Astrocyte (in vitro differentiated cells and primary cell): ENCODE measurements around the gene CBFA2T2. TPM values are rescaled to one million over a fixed set of nuclear protein-coding genes. Genes with fewer than 3 reads are reported as not detected.

ENCODE experiments used
- DNase-seq: peaks from one replicate; pipeline ENCODE4 v3.0.0-alpha.2; 2010; ENCODE audit warnings: low read depth
- FAIRE-seq: peaks from 2 replicates; lab custom pipeline; 2011; peaks lifted over from hg19 to GRCh38; lab: Jason Lieb, UNC
- H2AFZ ChIP-seq: 2 replicates; pipeline ENCODE4 v1.6.0; 2012; ENCODE audit warnings: low read depth, low read length, inconsistent platforms
- H3K27ac ChIP-seq: 2 replicates; pipeline ENCODE4 v1.5.1; 2011; ENCODE audit warnings: low read depth, low read length, inconsistent platforms
- H3K27me3 ChIP-seq: 2 replicates; pipeline ENCODE4 v1.6.0; 2011; ENCODE audit warnings: low read length, inconsistent platforms; ENCODE audit not compliant: insufficient read depth
- H3K36me3 ChIP-seq: 2 replicates; pipeline ENCODE4 v1.5.1; 2011; ENCODE audit warnings: low read length, inconsistent platforms; ENCODE audit not compliant: insufficient read depth
- H3K4me1 ChIP-seq: 2 replicates; pipeline ENCODE4 v1.5.1; 2011; ENCODE audit warnings: low read length, inconsistent platforms; ENCODE audit not compliant: insufficient read depth
- H3K4me2 ChIP-seq: 2 replicates; pipeline ENCODE4 v1.6.0; 2012; ENCODE audit warnings: low read length, inconsistent platforms
- H3K4me3 ChIP-seq: 2 replicates; pipeline ENCODE4 v1.5.1; 2011; ENCODE audit warnings: low read depth, mild to moderate bottlenecking, low read length, inconsistent platforms; ENCODE audit not compliant: insufficient read depth
- H3K79me2 ChIP-seq: 2 replicates; pipeline ENCODE4 v1.6.0; 2012; ENCODE audit warnings: mild to moderate bottlenecking, low read length, inconsistent platforms; ENCODE audit not compliant: insufficient read depth
- H3K9ac ChIP-seq: 2 replicates; pipeline ENCODE4 v1.6.0; 2012; ENCODE audit warnings: mild to moderate bottlenecking, low read length, inconsistent platforms
- H3K9me3 ChIP-seq: 2 replicates; pipeline ENCODE4 v1.5.1; 2012; ENCODE audit warnings: low read depth, mild to moderate bottlenecking, low read length, inconsistent platforms; ENCODE audit not compliant: insufficient read depth
- H4K20me1 ChIP-seq: 2 replicates; pipeline ENCODE4 v1.6.0; 2012; ENCODE audit warnings: low read length, inconsistent platforms; ENCODE audit not compliant: insufficient read depth
- H3K27ac Mint-ChIP-seq: one replicate; pipeline ENCODE4 v1.8.0; 2021; ENCODE audit warnings: mild to moderate bottlenecking, mixed read lengths; ENCODE audit not compliant: unreplicated experiment
- H3K27me3 Mint-ChIP-seq: one replicate; pipeline ENCODE4 v1.8.0; 2021; ENCODE audit warnings: low read depth, mixed read lengths; ENCODE audit not compliant: unreplicated experiment
- H3K36me3 Mint-ChIP-seq: one replicate; pipeline ENCODE4 v1.8.0; 2021; ENCODE audit warnings: low read depth, mixed read lengths; ENCODE audit not compliant: unreplicated experiment
- H3K4me1 Mint-ChIP-seq: one replicate; pipeline ENCODE4 v1.8.0; 2021; ENCODE audit warnings: low read depth, mixed read lengths; ENCODE audit not compliant: unreplicated experiment
- H3K4me3 Mint-ChIP-seq: one replicate; pipeline ENCODE4 v1.8.0; 2021; ENCODE audit warnings: mild to moderate bottlenecking, moderate library complexity, mixed read lengths; ENCODE audit not compliant: unreplicated experiment
- H3K9me3 Mint-ChIP-seq: one replicate; pipeline ENCODE4 v1.8.0; 2021; ENCODE audit warnings: mild to moderate bottlenecking, mixed read lengths; ENCODE audit not compliant: unreplicated experiment
- EZH2 ChIP-seq: IDR thresholded peaks from 2 replicates; pipeline ENCODE4 v1.6.1; 2012; ENCODE audit warnings: mild to moderate bottlenecking, low read length, inconsistent platforms; ENCODE audit not compliant: insufficient read depth
- total RNA-seq: library from RNA; stranded (reverse); gene quantifications from 2 replicates; pipeline ENCODE4 v1.2.1, GENCODE V29; 2021
- TF ChIP-seq, protein P1 (sequence below): IDR thresholded peaks from 2 replicates; pipeline ENCODE4 v1.5.1; 2011; ENCODE audit warnings: low read depth, mild to moderate bottlenecking, inconsistent platforms, low read length, moderate library complexity; ENCODE audit not compliant: insufficient read depth

The CBFA2T2 gene
- total RNA-seq, 1 donor from 2014 or later = 14.6 TPM

GRCh38 chr20:33475381-33476152 lies 14.3 kb upstream of the CBFA2T2 start:
- Histone ChIP-seq H3K9ac (no peak overlapping the region), H3K4me2 (no peak overlapping the region), H3K36me3 (no peaks in the 10 kb centered on the region), H2AFZ (no peak overlapping the region), H3K4me1 (no peaks in the 10 kb centered on the region), H3K27me3 (peaks cover 25% of the 10 kb centered on the region), H3K27ac (no peak overlapping the region), H4K20me1 (no peaks in the 10 kb centered on the region), H3K4me3 (no peak overlapping the region), H3K9me3 (no peaks in the 10 kb centered on the region), H3K79me2 (no peaks in the 10 kb centered on the region)
- Mint-ChIP-seq H3K27me3 (peaks cover 30% of the 10 kb centered on the region), H3K36me3 (no peaks in the 10 kb centered on the region), H3K27ac (no peak overlapping the region), H3K4me3 (no peak overlapping the region), H3K4me1 (no peaks in the 10 kb centered on the region), H3K9me3 (no peaks in the 10 kb centered on the region)
- DNase-seq (no peak), FAIRE-seq (no peak)
- TF ChIP-seq EZH2 = no peak
- TF ChIP-seq, protein P1, sequence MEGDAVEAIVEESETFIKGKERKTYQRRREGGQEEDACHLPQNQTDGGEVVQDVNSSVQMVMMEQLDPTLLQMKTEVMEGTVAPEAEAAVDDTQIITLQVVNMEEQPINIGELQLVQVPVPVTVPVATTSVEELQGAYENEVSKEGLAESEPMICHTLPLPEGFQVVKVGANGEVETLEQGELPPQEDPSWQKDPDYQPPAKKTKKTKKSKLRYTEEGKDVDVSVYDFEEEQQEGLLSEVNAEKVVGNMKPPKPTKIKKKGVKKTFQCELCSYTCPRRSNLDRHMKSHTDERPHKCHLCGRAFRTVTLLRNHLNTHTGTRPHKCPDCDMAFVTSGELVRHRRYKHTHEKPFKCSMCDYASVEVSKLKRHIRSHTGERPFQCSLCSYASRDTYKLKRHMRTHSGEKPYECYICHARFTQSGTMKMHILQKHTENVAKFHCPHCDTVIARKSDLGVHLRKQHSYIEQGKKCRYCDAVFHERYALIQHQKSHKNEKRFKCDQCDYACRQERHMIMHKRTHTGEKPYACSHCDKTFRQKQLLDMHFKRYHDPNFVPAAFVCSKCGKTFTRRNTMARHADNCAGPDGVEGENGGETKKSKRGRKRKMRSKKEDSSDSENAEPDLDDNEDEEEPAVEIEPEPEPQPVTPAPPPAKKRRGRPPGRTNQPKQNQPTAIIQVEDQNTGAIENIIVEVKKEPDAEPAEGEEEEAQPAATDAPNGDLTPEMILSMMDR = no peak

GRCh38 chr20:33477386-33478234 lies 12.3 kb upstream of the CBFA2T2 start:
- Mint-ChIP-seq H3K27me3 (peaks cover 30% of the 10 kb centered on the region), H3K4me3 (no peak overlapping the region), H3K4me1 (no peaks in the 10 kb centered on the region), H3K27ac (no peak overlapping the region), H3K9me3 (no peaks in the 10 kb centered on the region), H3K36me3 (no peaks in the 10 kb centered on the region)
- Histone ChIP-seq H3K9ac (no peak overlapping the region), H4K20me1 (no peaks in the 10 kb centered on the region), H3K4me2 (no peak overlapping the region), H3K4me3 (no peak overlapping the region), H3K27ac (no peak overlapping the region), H3K9me3 (no peaks in the 10 kb centered on the region), H3K4me1 (no peaks in the 10 kb centered on the region), H3K27me3 (peaks cover 22% of the 10 kb centered on the region), H3K79me2 (no peaks in the 10 kb centered on the region), H3K36me3 (no peaks in the 10 kb centered on the region), H2AFZ (no peak overlapping the region)
- TF ChIP-seq, protein P1 = no peak
- no peak for TF ChIP-seq EZH2
- DNase-seq = no peak
- no peak for FAIRE-seq
